K562 (cell line): ENCODE measurements around the gene PCARE. TPM values are rescaled to one million over a fixed set of nuclear protein-coding genes. Genes with fewer than 3 reads are reported as not detected.

Experiments used
- AFF1 ChIP-seq, 2 experiments: fragments of 450-650 bp; IDR thresholded peaks; 2 replicates each; pipeline ENCODE4 v1.6.1; 2018; ENCODE audit warnings: mild to moderate bottlenecking in 2 of 2, low read depth in 1 of 2; ENCODE audit not compliant: partially characterized antibody in 2 of 2
- CBX5 ChIP-seq: IDR thresholded peaks from 2 replicates; pipeline ENCODE4 v1.6.1; 2014; ENCODE audit warnings: low read depth, borderline replicate concordance
- CHD2 ChIP-seq: IDR thresholded peaks from 2 replicates; pipeline ENCODE4 v1.6.1; 2011; ENCODE audit warnings: low read depth, low read length
- CLOCK ChIP-seq: fragments of 250-450 bp; sonication (Bioruptor Pico); IDR thresholded peaks from 2 replicates; pipeline ENCODE4 v1.4.0; 2020; ENCODE audit warnings: mild to moderate bottlenecking, moderate library complexity, borderline replicate concordance
- ESRRB ChIP-seq: fragments of 250-450 bp; sonication (Bioruptor Pico); IDR thresholded peaks from 2 replicates; pipeline ENCODE4 v1.5.0; 2020; ENCODE audit warnings: mild to moderate bottlenecking, moderate library complexity, borderline replicate concordance
- EZH2 ChIP-seq: IDR thresholded peaks from 2 replicates; pipeline ENCODE4 v1.6.1; 2012; ENCODE audit warnings: low read depth, mild to moderate bottlenecking, inconsistent platforms, low read length, borderline replicate concordance
- MAFG ChIP-seq: fragments of 450-650 bp; conservative IDR thresholded peaks from 2 replicates; pipeline ENCODE4 v1.6.1; 2016; ENCODE audit warnings: missing genetic modification characterization, missing compliant biosample characterization
- MXI1 ChIP-seq: IDR thresholded peaks from 2 replicates; pipeline ENCODE4 v1.6.1; 2011; ENCODE audit warnings: low read depth, mild to moderate bottlenecking, improper control_type of control experiment, low read length
- NCOA2 ChIP-seq, 2 experiments: fragments of 450-650 bp; IDR thresholded peaks; 2 replicates each; pipeline ENCODE4 v1.6.1; 2018; ENCODE audit warnings: mild to moderate bottlenecking in 2 of 2, moderate library complexity in 1 of 2; ENCODE audit not compliant: partially characterized antibody in 2 of 2
- RBM39 ChIP-seq: fragments of 200-400 bp; formaldehyde crosslinking; optimal IDR thresholded peaks from 2 replicates; pipeline ENCODE3; 2018; ENCODE audit warnings: low read depth, low read length
- SNAPC5 ChIP-seq: fragments of 250-450 bp; sonication (Bioruptor Pico); IDR thresholded peaks from 2 replicates; pipeline ENCODE4 v1.8.0; 2021; ENCODE audit warnings: moderate library complexity, mild to moderate bottlenecking, inconsistent platforms
- XRCC5 ChIP-seq: fragments of 200-400 bp; formaldehyde crosslinking; IDR thresholded peaks from 2 replicates; pipeline ENCODE4 v1.6.1; 2017; ENCODE audit warnings: low read depth, mild to moderate bottlenecking, low read length
- ZNF282 ChIP-seq: sonication (generic); formaldehyde crosslinking; IDR thresholded peaks from 2 replicates; pipeline ENCODE4 v1.8.1; 2023; ENCODE audit warnings: missing genetic modification reagents
- ZNF695 ChIP-seq: fragments of 450-650 bp; formaldehyde crosslinking; IDR thresholded peaks from 2 replicates; pipeline ENCODE4 v1.4.0; 2020; ENCODE audit warnings: mild to moderate bottlenecking, moderate library complexity
- ZNF780A ChIP-seq: fragments of 250-450 bp; sonication (Bioruptor Pico); IDR thresholded peaks from 2 replicates; pipeline ENCODE4 v1.5.0; 2021; ENCODE audit warnings: mild to moderate bottlenecking
- polyA plus RNA-seq, 8 experiments: library from polyadenylated mRNA; depleted of rRNA in 4 of 8; stranded (reverse) in 5 of 8; unstranded in 3 of 8; fragments of >200 nt; fragmentation: Nextera tagmentation in 2 of 8; fragmentation: Illumina TruSeq in 1 of 8; extraction: Ambion mirVana in 2 of 8; extraction: Trizol in 1 of 8; gene quantifications; 2 replicates each; pipeline versions ENCODE4 v1.2.1 to v1.2.3, GENCODE V29; 2011 to 2014; ENCODE audit warnings: inconsistent platforms in 1 of 8, missing spikeins in 1 of 8
- total RNA-seq, 7 experiments: library from RNA; depleted of rRNA in 6 of 7; stranded (reverse); fragments of >200 nt in 6 of 7; fragmentation: Illumina TruSeq in 2 of 7; extraction: Trizol in 2 of 7; gene quantifications; 2 replicates each; pipeline versions ENCODE4 v1.2.1 to v1.2.3, GENCODE V29; 2011 to 2021; ENCODE audit warnings: low replicate concordance in 1 of 7

Gene PCARE
- total and polyA plus RNA-seq, 9 of the 15 experiments (the other 6 are each of a cell fraction or from before 2014, with no cell fraction given), result not detected

GRCh38 chr2:29017716-29018435, 56.4 kb downstream of the PCARE start (continued):
- no peak for TF ChIP-seq AFF1 (IDR thresholded peaks at IDR 0.05; ENCODE audit: low read depth in 1 of 2, partially characterized antibody in 2 of 2)
- no peak for TF ChIP-seq CHD2
- no peak for TF ChIP-seq ZNF282
- TF ChIP-seq ESRRB (CRISPR knock-in tag), result no peak
- TF ChIP-seq ZNF695, result no peak
- TF ChIP-seq SNAPC5 (CRISPR knock-in tag), result no peak
- TF ChIP-seq CBX5, result no peak
- no peak for TF ChIP-seq EZH2
- no peak for TF ChIP-seq ZNF780A (CRISPR knock-in tag)
- no peak for TF ChIP-seq MAFG (tag)
- no peak for TF ChIP-seq NCOA2 (IDR thresholded peaks at IDR 0.05; ENCODE audit: partially characterized antibody in 2 of 2)
- TF ChIP-seq CLOCK (CRISPR knock-in tag), result no peak
- TF ChIP-seq MXI1, result no peak
- TF ChIP-seq XRCC5, result no peak
- no peak for TF ChIP-seq RBM39
- TF ChIP-seq, all 486 proteins: peak for 0
